ENCODE results near the gene NDUFA8. TPM values are rescaled to one million over a fixed set of nuclear protein-coding genes. Genes with fewer than 3 reads are reported as not detected.

NDUFA8 gene
- total and polyA plus RNA-seq, 2 of the 4 experiments (the other 2 are of a cell fraction): 45.2 to 98.1 TPM

GRCh38 chr9:122206118-122207046 is 46.8 kb upstream of the NDUFA8 start:
- Histone ChIP-seq H4K91ac (ENCODE audit: insufficient read depth, low read depth, low read length) (no peak overlapping the region), H2BK15ac (ENCODE audit: low read depth, low read length) (no peak overlapping the region), H3K23ac (ENCODE audit: low read depth, low read length) (no peak overlapping the region), H3K18ac (ENCODE audit: low read depth, low read length) (no peak overlapping the region), H3K14ac (replicated peaks; ENCODE audit: low read depth, low read length) (no peak overlapping the region), H2AK9ac (replicated peaks; ENCODE audit: low read depth, low read length, poor library complexity) (no peak overlapping the region), H2BK5ac (ENCODE audit: low read depth, low read length, poor library complexity, severe bottlenecking) (no peak overlapping the region), H2BK120ac (ENCODE audit: low read depth, low read length) (peak overlapping the region; percentile 17; the same call in 1 of the 2 replicates), H3K27ac (ENCODE audit: insufficient read depth, low read length) (no peak overlapping the region), H3K4me3 (ENCODE audit: insufficient read depth, low read depth, low read length) (no peak overlapping the region), H4K20me1 (ENCODE audit: insufficient read depth, low read length) (peaks cover 1% of the 10 kb centered on the region; the same call in 1 of the 2 replicates), H3K9me3 (ENCODE audit: control insufficient read depth, insufficient read depth, low read length) (no peaks in the 10 kb centered on the region), H3K56ac (ENCODE audit: extremely low read depth, insufficient read depth, low read length) (no peak overlapping the region), H4K8ac (ENCODE audit: low read depth in 2 of 2, low read length in 2 of 2) (no peak overlapping the region), H4K5ac (ENCODE audit: low read depth, low read length) (no peak overlapping the region), H3K4ac (ENCODE audit: low read depth, low read length) (peak overlapping the region; percentile 39; the same call in 1 of the 2 replicates), H3K9me1 (ENCODE audit: insufficient read depth, low read length) (no peaks in the 10 kb centered on the region; the same call in 1 of the 2 replicates), H3K4me1 (ENCODE audit: control insufficient read depth, insufficient read depth, low read length) (peaks cover 7% of the 10 kb centered on the region; the same call in 1 of the 2 replicates), H3K9ac (ENCODE audit: low read depth, low read length) (no peak overlapping the region), H3K79me1 (ENCODE audit: low read depth in 1 of 2, low read length in 2 of 2) (no peaks in the 10 kb centered on the region), H2BK20ac (ENCODE audit: low read depth, low read length) (no peak overlapping the region), H3K4me2 (ENCODE audit: low read depth, low read length) (no peak overlapping the region), H3K27me3 (ENCODE audit: control insufficient read depth, insufficient read depth, low read length) (peaks cover 19% of the 10 kb centered on the region), H2AFZ (replicated peaks; ENCODE audit: low read length, poor library complexity) (peak overlapping the region; percentile 68), H3K36me3 (ENCODE audit: control insufficient read depth, insufficient read depth, low read length) (no peaks in the 10 kb centered on the region), H2AK5ac (ENCODE audit: low read depth, low read length) (peak overlapping the region; percentile 43; the same call in 1 of the 2 replicates)
- peak; percentile 77 for ATAC-seq (ENCODE audit: low read depth)
- WGBS, 2 experiments (ENCODE audit: extremely low coverage in 2 of 2, insufficient read length in 1 of 2): 74% methylated on average over 6 of the region's 9 CpGs; no CpG with 5 or more reads in 1 of the 2 experiments
- POLR2A ChIA-PET (ENCODE audit: unreplicated experiment): no interaction called here
- dilution Hi-C loops (cut with HindIII; ENCODE audit: low sequenced_read_pairs, unreplicated experiment) (no loop called here), intact Hi-C loops (cut with micrococcal nuclease) (no loop called here), in situ Hi-C loops (cut with MboI; ENCODE audit: low sequenced_read_pairs) (no loop called here)
- BruUV-seq (replicated peaks): no TSS peak
- CTCF ChIA-PET: no interaction called here
- TF ChIP-seq CHD1 (IDR thresholded peaks at IDR 0.05; ENCODE audit: low read depth, low read length): no peak
- TF ChIP-seq SMC3 (IDR thresholded peaks at IDR 0.05; ENCODE audit: low read depth, low read length): no peak
- no peak for TF ChIP-seq POLR2A (IDR thresholded peaks at IDR 0.05; ENCODE audit: low read depth, low read length)
- peak; percentile 74; the same call in 1 of the 2 replicates for TF ChIP-seq MXI1 (IDR thresholded peaks at IDR 0.05; ENCODE audit: borderline replicate concordance, low read depth, low read length)
- TF ChIP-seq BHLHE40 (IDR thresholded peaks at IDR 0.05; ENCODE audit: low read depth, low read length): no peak
- peak; percentile 80 for DNase-seq

Measured in IMR-90 (cell line).